ENCODE measurements around the gene KRTAP4-7.

DNA sequence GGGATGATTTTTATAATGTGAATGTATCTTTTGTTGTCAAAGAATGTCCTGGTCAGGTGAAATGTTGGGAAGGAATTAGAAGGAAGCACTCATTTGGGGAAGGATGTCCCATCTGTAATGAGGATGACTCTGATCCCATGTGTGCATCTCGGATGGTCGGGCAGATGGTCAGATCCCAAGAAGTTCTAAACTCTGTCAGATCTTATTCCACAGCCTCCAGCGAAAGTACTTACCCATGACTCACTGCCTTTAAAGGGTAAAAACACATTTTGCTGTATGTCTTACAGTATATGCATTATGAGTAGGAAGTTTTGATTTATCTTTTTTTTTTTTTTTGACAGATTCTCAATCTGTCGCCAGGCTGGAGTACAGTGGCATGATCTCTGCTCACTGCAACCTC, 34.8 kb downstream of the KRTAP4-7 start:
- TF ChIP-seq, protein P1, sequence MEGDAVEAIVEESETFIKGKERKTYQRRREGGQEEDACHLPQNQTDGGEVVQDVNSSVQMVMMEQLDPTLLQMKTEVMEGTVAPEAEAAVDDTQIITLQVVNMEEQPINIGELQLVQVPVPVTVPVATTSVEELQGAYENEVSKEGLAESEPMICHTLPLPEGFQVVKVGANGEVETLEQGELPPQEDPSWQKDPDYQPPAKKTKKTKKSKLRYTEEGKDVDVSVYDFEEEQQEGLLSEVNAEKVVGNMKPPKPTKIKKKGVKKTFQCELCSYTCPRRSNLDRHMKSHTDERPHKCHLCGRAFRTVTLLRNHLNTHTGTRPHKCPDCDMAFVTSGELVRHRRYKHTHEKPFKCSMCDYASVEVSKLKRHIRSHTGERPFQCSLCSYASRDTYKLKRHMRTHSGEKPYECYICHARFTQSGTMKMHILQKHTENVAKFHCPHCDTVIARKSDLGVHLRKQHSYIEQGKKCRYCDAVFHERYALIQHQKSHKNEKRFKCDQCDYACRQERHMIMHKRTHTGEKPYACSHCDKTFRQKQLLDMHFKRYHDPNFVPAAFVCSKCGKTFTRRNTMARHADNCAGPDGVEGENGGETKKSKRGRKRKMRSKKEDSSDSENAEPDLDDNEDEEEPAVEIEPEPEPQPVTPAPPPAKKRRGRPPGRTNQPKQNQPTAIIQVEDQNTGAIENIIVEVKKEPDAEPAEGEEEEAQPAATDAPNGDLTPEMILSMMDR (conservative IDR thresholded peaks at IDR 0.05; ENCODE audit: low read depth, low read length) = no peak
- no peak for TF ChIP-seq SMC3 (IDR thresholded peaks at IDR 0.05; ENCODE audit: low read depth, low read length)
- TF ChIP-seq, protein P2, sequence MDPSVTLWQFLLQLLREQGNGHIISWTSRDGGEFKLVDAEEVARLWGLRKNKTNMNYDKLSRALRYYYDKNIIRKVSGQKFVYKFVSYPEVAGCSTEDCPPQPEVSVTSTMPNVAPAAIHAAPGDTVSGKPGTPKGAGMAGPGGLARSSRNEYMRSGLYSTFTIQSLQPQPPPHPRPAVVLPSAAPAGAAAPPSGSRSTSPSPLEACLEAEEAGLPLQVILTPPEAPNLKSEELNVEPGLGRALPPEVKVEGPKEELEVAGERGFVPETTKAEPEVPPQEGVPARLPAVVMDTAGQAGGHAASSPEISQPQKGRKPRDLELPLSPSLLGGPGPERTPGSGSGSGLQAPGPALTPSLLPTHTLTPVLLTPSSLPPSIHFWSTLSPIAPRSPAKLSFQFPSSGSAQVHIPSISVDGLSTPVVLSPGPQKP (IDR thresholded peaks at IDR 0.05; ENCODE audit: borderline replicate concordance, low read depth, low read length) = no peak
- no peak for TF ChIP-seq RAD21 (IDR thresholded peaks at IDR 0.05; ENCODE audit: low read length)
- TF ChIP-seq POLR2A (IDR thresholded peaks at IDR 0.05; ENCODE audit: low read depth, low read length) = no peak
- TF ChIP-seq BHLHE40 (IDR thresholded peaks at IDR 0.05; ENCODE audit: low read depth, low read length) = no peak
- no peak for TF ChIP-seq CEBPB (IDR thresholded peaks at IDR 0.05; ENCODE audit: low read depth, low read length)
- TF ChIP-seq MAZ (IDR thresholded peaks at IDR 0.05; ENCODE audit: borderline replicate concordance, low read depth, low read length) = no peak
- TF ChIP-seq, protein P3, sequence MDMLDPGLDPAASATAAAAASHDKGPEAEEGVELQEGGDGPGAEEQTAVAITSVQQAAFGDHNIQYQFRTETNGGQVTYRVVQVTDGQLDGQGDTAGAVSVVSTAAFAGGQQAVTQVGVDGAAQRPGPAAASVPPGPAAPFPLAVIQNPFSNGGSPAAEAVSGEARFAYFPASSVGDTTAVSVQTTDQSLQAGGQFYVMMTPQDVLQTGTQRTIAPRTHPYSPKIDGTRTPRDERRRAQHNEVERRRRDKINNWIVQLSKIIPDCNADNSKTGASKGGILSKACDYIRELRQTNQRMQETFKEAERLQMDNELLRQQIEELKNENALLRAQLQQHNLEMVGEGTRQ (IDR thresholded peaks at IDR 0.05; ENCODE audit: low read depth, low read length) = no peak
